ENCODE results near the gene SPCS1. TPM values are rescaled to one million over a fixed set of nuclear protein-coding genes. Genes with fewer than 3 reads are reported as not detected.
"Not testable (repeated sequence)": the region's sequence is repeated elsewhere in the genome, so short reads cannot be mapped to it uniquely, and the experiment has no call there.

Gene SPCS1
- total RNA-seq, result 100 to 1,000 TPM in 1 of 2 experiments, 10 to 100 TPM in 1; 96.1 to 105 TPM

DNA sequence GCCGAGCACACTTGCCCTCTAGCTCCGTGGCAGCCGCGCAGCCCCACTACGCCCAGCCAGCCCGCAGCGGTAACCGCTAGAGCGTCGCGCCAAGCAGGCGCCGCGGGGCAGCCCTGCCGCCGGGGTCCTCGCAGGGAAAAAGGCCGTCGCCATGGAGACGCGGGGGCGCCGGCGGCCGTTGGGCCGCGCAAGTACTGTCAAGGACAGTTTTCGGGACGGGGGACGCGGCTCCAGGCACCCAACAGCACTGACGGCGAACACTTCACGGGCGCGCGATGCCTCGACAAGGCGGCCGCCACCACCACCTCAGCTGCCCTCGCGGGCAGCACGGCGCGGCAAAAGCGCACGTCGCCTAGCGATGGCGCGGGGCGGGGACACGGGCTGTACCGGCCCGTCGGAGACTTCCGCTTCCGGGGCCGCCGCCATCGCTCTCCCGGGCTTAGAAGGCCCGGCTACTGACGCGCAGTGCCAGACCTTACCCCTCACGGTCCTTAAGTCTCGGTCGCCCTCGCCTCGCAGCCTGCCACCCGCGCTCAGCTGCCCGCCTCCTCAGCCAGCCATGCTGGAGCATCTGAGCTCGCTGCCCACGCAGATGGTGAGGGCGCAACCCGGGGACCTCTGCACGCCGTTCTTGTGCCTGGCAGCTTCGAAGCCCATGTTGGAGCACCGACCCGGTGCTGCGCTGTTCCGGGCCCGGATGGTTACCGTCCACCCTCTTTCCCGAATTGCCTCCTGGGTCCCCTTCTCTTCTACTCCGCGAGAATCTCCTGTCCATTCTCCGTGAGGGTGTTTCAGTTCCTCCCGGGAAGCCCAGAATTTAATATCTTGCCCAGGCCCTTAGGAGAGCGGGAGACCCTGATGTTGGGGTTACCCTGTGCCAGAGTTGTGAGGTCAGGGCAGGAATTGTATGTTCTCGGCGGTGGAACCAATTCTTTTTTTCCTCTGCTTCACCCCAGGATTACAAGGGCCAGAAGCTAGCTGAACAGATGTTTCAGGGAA lies at the start of gene SPCS1, which contains the start of gene GLT8D1:
TSS of gene SPCS1 (plus strand) at position 419 of the 999 bp plus-strand sequence. CDS start at position 560, 141 bp downstream.
TSS of gene GLT8D1 (minus strand) at position 104 of the 999 bp plus-strand sequence. CDS start 5,331 bp downstream, outside the sequence.
- Mint-ChIP-seq H3K4me3 (peak within 1 kb of the TSS; percentile 96), H3K9me3 (ENCODE audit: insufficient read depth) (no peaks in the 10 kb centered on the region), H3K4me1 (ENCODE audit: low read depth) (peaks cover 35% of the 10 kb centered on the region), H3K27ac (peak within 1 kb of the TSS; percentile 92), H3K27me3 (ENCODE audit: low read depth) (no peaks in the 10 kb centered on the region), H3K36me3 (ENCODE audit: low read depth) (peaks cover 26% of the 10 kb centered on the region)
- CTCF ChIA-PET, result interaction anchor here (1.2 to 2.3 kb wide), 2 partner anchors 8 to 15 kb away, joined by 3 to 8 read pairs; no protein-coding TSS in a partner anchor
- POLR2A ChIA-PET, result interaction anchor here (0.6 to 4.3 kb wide), 6 partner anchors 13 to 402 kb away, joined by 3 to 25 read pairs (median 4); partner anchors contain the start of genes GNL3, PBRM1 and UQCC5
- ATAC-seq (peak; percentile 93), DNase-seq (peak; percentile 87)

DNA sequence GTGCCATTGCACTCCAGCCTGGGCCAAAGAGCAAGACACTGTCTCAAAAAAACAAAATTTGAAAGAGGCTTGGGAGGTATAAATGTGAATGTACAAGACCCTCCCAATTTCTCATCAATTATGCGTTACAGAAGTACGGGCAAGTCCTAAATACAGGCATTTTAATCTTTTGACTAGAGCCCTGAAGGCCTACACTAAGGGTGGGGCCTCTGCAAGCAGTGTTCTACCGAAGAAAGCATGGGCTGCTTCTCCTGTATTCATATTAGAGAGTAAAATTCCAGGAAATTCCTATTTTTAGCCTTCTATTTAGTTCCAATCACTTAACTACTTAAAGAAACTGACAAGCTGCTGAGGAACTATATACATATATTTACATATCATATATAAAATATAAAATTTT lies 45.9 kb upstream of the SPCS1 start:
- no peaks in the 10 kb centered on the region for H3K9me3 Mint-ChIP-seq (ENCODE audit: insufficient read depth)
- POLR2A ChIA-PET, result no interaction called here
- H3K4me1 Mint-ChIP-seq (ENCODE audit: low read depth), result no peaks in the 10 kb centered on the region
- DNase-seq (no peak), ATAC-seq (no peak)
- peaks cover 50% of the 10 kb centered on the region for H3K36me3 Mint-ChIP-seq (ENCODE audit: low read depth)
- H3K4me3 Mint-ChIP-seq, result no peak overlapping the region
- H3K27ac Mint-ChIP-seq, result no peak overlapping the region
- no peaks in the 10 kb centered on the region for H3K27me3 Mint-ChIP-seq (ENCODE audit: low read depth)
- CTCF ChIA-PET, result no interaction called here

DNA sequence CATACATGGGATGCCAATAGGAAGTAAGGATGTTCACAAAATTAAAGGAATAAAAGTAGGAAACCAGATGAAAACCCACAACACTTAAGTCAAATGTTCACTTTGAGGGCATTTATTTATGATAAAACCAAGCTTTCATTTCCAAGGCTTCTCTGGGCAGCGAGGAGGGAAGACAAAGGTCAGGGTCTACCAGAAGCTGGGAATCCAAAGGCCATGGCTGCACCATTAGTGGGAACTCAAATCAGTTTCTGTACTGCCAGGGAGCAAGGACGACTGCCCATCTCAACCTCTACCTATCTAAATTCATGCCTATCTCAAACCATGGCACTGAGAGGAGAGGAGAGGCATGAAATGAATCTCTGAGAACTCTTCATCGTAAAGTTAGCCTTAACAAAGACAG lies 42.8 kb upstream of the SPCS1 start:
- ATAC-seq (no peak), DNase-seq (no peak)
- no peak overlapping the region for H3K27ac Mint-ChIP-seq
- H3K4me3 Mint-ChIP-seq, result no peak overlapping the region
- H3K36me3 Mint-ChIP-seq (ENCODE audit: low read depth), result peaks cover 48% of the 10 kb centered on the region
- no peaks in the 10 kb centered on the region for H3K9me3 Mint-ChIP-seq (ENCODE audit: insufficient read depth)
- no peaks in the 10 kb centered on the region for H3K4me1 Mint-ChIP-seq (ENCODE audit: low read depth)
- CTCF ChIA-PET, result no interaction called here
- POLR2A ChIA-PET, result no interaction called here
- no peaks in the 10 kb centered on the region for H3K27me3 Mint-ChIP-seq (ENCODE audit: low read depth)

DNA sequence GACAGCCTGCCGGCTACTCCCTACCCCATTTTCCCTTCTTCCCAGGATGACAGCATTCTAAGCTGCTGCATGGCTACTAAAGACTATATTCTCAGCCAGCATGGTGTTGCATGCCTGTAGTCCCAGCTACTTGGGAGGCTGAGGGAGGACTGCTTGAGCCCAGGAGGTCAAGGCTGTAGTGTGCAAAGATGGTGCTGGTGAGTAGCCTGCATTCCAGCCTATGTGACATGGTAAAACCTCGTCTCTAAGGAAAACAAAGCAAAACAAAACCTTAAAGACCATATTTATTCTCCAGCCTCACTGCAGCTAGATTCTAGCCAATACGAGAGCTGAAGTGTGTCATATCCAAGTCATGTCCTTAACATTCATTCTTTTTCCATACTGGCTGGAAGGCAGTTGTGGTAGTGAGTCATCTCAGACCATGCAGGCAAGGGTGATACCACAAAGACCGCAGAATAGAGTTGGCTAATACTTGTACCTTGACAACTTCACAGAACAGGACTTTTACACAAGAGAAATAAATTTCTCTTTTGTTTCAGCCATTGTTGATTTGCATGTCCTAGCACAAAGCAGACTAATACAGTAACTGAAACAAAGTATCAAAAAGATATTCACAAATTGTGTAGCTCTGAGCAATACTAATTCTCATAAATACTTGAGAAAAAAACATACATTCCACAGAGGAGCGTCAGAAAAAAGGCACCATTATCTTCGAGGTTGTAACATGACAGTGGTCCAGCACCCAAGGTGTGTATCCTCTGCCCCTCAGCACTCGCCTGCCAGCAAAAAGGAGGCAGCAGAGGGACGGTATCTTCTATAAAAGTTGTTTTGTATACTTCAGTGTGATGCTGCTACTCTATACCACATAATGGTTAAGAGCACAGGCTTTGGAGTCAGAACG lies 35.0 kb upstream of the SPCS1 start:
- H3K27me3 Mint-ChIP-seq (ENCODE audit: low read depth), result no peaks in the 10 kb centered on the region
- DNase-seq (peak; percentile 46), ATAC-seq (peak; percentile 85)
- no peaks in the 10 kb centered on the region for H3K9me3 Mint-ChIP-seq (ENCODE audit: insufficient read depth)
- H3K4me1 Mint-ChIP-seq (ENCODE audit: low read depth), result peaks cover 22% of the 10 kb centered on the region
- ChIA-PET CTCF (no interaction called here), POLR2A (interaction anchor here (0.9 kb wide), 1 partner anchor 14 kb away, joined by 3 read pairs; the partner anchor contains the start of gene PBRM1)
- peak overlapping the region; percentile 68 for H3K27ac Mint-ChIP-seq
- peak overlapping the region; percentile 9 for H3K4me3 Mint-ChIP-seq
- H3K36me3 Mint-ChIP-seq (ENCODE audit: low read depth), result peaks cover 48% of the 10 kb centered on the region

DNA sequence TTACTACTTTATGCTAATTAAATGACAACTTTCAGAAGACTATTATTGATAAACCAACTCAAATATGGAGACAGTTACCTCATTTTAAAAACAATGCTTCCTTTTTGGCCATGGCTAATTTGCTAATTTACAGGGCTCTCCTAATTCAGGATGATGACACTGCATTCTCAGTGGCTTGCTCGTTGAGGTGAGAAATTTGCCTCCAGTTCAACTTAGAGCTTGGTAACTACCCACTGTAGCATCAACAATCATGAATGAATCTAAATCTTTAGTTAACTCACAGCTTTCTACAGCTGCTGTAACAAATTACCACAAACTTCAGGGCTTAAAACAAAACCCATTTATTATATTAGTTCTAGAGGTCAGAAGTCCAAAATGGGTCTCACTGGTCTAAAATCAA lies 34.2 kb upstream of the SPCS1 start:
- H3K27me3 Mint-ChIP-seq (ENCODE audit: low read depth), result no peaks in the 10 kb centered on the region
- ChIA-PET POLR2A (no interaction called here), CTCF (no interaction called here)
- H3K9me3 Mint-ChIP-seq (ENCODE audit: insufficient read depth), result no peaks in the 10 kb centered on the region
- peaks cover 55% of the 10 kb centered on the region for H3K36me3 Mint-ChIP-seq (ENCODE audit: low read depth)
- H3K4me1 Mint-ChIP-seq (ENCODE audit: low read depth), result peaks cover 22% of the 10 kb centered on the region
- peak overlapping the region; percentile 2 for H3K27ac Mint-ChIP-seq
- DNase-seq, result no peak
- H3K4me3 Mint-ChIP-seq, result no peak overlapping the region
- no peak for ATAC-seq

DNA sequence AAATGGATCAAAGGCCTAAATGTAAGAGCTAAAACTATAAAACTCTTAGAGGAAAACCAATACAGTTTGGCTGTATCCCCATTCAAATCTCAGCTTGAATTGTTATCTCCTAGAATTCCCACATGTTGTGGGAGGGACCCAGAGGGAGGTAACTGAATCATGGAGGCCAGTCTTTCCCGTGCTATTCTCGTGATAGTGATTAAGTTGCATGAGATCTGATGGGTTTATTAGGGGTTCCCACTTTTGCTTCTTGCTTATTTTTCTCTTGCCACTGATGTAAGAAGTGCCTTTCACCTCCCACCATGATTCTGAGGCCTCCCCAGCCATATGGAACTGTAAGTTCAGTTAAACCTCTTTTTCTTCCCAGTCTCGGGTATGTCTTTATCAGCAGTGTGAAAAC lies 29.7 kb upstream of the SPCS1 start:
- H3K27me3 Mint-ChIP-seq (ENCODE audit: low read depth); ATAC-seq; POLR2A ChIA-PET; H3K9me3 Mint-ChIP-seq (ENCODE audit: insufficient read depth); CTCF ChIA-PET; DNase-seq; H3K4me3 Mint-ChIP-seq; H3K27ac Mint-ChIP-seq: not testable (repeated sequence)
- H3K4me1 Mint-ChIP-seq (ENCODE audit: low read depth), result peaks cover 13% of the 10 kb centered on the region
- peaks cover 60% of the 10 kb centered on the region for H3K36me3 Mint-ChIP-seq (ENCODE audit: low read depth)

DNA sequence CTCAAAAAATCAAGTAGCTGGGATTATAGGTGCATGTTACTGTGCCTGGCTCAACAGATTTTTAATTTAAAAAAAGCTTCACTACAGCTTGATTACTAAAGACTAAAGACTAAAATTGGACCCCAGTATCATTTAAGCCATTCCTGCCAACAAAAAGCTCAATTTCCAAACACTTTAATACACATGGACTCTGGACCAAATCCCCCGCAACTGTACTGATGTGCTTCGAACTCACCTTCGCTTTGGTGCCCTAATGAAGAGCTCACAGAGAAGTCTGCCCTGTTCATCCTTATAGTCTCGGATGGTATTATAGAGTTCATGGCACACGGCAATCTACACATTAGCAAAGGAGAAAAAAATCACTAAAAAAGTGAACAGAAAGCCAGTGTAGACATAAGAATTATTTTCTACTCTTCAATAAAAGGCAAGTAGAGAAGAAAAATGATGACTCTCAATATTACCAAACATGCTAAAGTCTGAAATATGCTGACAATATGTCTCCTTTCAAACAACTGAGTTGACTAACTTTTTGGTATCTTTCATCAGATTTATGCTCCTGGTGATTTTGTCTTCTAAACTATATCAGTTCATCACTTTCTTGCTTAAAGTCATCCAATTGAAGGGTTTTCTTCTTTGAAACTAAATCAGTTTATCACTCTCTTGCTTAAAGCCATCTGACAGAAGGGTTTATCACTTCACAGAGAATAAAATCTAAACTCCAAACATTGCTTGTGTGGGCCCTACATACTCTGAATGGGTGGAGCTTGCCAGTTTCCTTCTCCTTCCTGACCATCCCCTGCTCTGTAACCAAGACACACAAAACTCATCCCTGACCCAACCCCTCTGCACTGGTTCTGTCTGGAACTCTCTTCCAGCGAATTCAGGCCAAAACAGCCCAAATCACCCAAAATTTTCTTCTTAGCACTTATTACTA lies 27.4 kb upstream of the SPCS1 start:
- H3K27ac Mint-ChIP-seq, result peak overlapping the region; percentile 31
- no peaks in the 10 kb centered on the region for H3K9me3 Mint-ChIP-seq (ENCODE audit: insufficient read depth)
- POLR2A ChIA-PET, result interaction anchor here (0.6 kb wide), 1 partner anchor 27 kb away, joined by 3 read pairs; no protein-coding TSS in a partner anchor
- H3K27me3 Mint-ChIP-seq (ENCODE audit: low read depth), result no peaks in the 10 kb centered on the region
- H3K4me1 Mint-ChIP-seq (ENCODE audit: low read depth), result peaks cover 19% of the 10 kb centered on the region
- DNase-seq (no peak), ATAC-seq (no peak)
- CTCF ChIA-PET, result no interaction called here
- H3K36me3 Mint-ChIP-seq (ENCODE audit: low read depth), result peaks cover 61% of the 10 kb centered on the region
- no peak overlapping the region for H3K4me3 Mint-ChIP-seq

DNA sequence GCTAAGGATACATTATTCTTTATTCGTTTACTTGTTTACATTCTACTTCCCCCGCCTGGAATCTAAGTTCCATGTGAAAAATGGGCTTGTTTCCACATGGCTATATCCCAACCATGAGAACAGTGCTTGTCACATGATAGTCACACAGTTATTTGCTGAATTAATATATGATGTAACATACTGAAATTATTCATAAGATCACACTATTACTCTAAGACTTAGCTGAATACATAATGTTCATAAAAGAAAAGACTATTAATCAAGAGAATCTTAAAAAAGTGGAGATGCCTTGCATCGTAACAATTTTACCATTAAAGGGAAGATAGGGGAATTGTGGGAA lies 26.7 kb upstream of the SPCS1 start:
- DNase-seq, result no peak
- Mint-ChIP-seq H3K9me3 (ENCODE audit: insufficient read depth) (no peaks in the 10 kb centered on the region), H3K4me1 (ENCODE audit: low read depth) (peaks cover 24% of the 10 kb centered on the region), H3K4me3 (no peak overlapping the region), H3K27me3 (ENCODE audit: low read depth) (no peaks in the 10 kb centered on the region), H3K27ac (no peak overlapping the region), H3K36me3 (ENCODE audit: low read depth) (peaks cover 60% of the 10 kb centered on the region)
- no peak for ATAC-seq
- POLR2A ChIA-PET, result no interaction called here
- CTCF ChIA-PET, result no interaction called here

DNA sequence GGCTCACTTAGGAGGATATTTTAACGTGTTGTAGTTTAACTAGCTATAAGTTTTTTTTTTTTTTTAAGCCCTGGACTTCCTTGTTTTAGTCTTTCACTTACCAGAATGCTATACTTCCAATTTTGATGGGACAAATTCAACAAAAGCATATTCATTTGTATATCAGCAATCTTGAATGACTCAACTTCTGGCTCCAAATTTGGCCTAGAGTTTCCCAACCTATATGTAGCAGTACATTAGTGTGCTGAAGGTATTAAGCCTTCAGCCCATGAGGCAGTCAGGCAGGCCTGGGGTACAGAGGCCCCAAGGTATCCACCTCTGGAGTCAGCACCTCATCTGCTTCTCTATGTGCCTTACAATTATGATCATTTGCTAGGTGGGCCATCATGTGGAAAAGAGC lies 26.1 kb upstream of the SPCS1 start:
- ATAC-seq, result no peak
- H3K4me1 Mint-ChIP-seq (ENCODE audit: low read depth), result peaks cover 30% of the 10 kb centered on the region
- CTCF ChIA-PET, result no interaction called here

DNA sequence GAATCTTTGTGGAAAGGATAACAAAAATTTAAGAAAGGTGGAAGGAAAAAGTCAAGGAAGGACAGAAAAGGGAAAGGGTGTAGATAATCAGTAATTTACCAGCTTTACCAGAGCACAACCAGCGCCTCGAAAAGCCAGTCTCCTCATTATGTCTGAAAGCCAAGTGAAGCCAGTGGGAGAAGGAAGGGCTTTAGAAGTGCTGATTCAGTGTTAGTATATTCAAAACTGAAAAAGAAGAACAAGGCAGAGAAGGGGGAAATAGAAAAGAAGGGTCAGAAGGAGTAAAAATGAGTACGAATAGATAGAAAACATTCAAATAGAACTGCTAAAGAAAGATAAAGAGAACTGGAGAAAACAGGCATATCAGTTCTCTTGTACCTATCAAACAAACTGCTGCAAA lies 24.3 kb upstream of the SPCS1 start:
- H3K36me3 Mint-ChIP-seq (ENCODE audit: low read depth), result peaks cover 55% of the 10 kb centered on the region
- POLR2A ChIA-PET, result no interaction called here

More for the DNA sequence above, 26.1 kb upstream of the SPCS1 start:
- H3K27ac Mint-ChIP-seq, result no peak overlapping the region
- POLR2A ChIA-PET, result no interaction called here
- no peaks in the 10 kb centered on the region for H3K9me3 Mint-ChIP-seq (ENCODE audit: insufficient read depth)
- no peak overlapping the region for H3K4me3 Mint-ChIP-seq
- no peak for DNase-seq
- peaks cover 59% of the 10 kb centered on the region for H3K36me3 Mint-ChIP-seq (ENCODE audit: low read depth)
- H3K27me3 Mint-ChIP-seq (ENCODE audit: low read depth), result no peaks in the 10 kb centered on the region

DNA sequence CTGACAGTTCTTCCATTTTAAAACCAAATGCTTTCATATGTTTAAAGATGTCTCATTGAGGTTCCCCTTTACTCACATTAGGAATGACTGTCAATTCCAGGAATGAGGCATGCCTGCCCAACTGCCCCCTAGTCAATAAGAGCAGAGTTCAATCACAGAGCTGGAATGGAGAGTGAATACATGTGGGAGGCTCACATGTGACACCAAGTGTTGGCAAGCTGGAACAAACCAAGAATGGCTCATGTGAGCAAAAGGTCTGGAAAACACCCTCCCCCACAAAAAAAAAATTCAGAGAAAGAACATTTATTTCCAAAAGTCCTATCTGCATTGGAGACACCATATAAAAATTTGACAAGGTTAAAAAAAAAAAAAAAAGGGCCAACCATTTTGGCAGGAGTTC lies 23.9 kb upstream of the SPCS1 start:
- Mint-ChIP-seq H3K36me3 (ENCODE audit: low read depth) (peaks cover 55% of the 10 kb centered on the region), H3K27ac (peak overlapping the region; percentile 5), H3K4me3 (no peak overlapping the region), H3K9me3 (ENCODE audit: insufficient read depth) (no peaks in the 10 kb centered on the region), H3K27me3 (ENCODE audit: low read depth) (no peaks in the 10 kb centered on the region), H3K4me1 (ENCODE audit: low read depth) (peaks cover 35% of the 10 kb centered on the region)
- POLR2A ChIA-PET, result no interaction called here
- CTCF ChIA-PET, result no interaction called here
- no peak for DNase-seq
- ATAC-seq, result no peak

More for the DNA sequence above, 24.3 kb upstream of the SPCS1 start:
- ATAC-seq, result no peak
- no peak overlapping the region for H3K4me3 Mint-ChIP-seq
- H3K27me3 Mint-ChIP-seq (ENCODE audit: low read depth), result no peaks in the 10 kb centered on the region
- H3K27ac Mint-ChIP-seq, result no peak overlapping the region
- DNase-seq, result no peak
- CTCF ChIA-PET, result no interaction called here
- H3K9me3 Mint-ChIP-seq (ENCODE audit: insufficient read depth), result no peaks in the 10 kb centered on the region
- peaks cover 31% of the 10 kb centered on the region for H3K4me1 Mint-ChIP-seq (ENCODE audit: low read depth)

All from activated CD8-positive, alpha-beta T cell treated with anti-CD3 and anti-CD28 coated beads, Interleukin-2, amount 10 ng/mL, durations not matched to agents 7 days and 5 days (primary cell).